Astrocyte of the spinal cord (primary cell): ENCODE results near the gene TBC1D10A.
A peak's percentile ranks its signal among the peaks of the same experiment; 100 is the strongest.

ENCODE experiments used
- DNase-seq: peaks from one replicate; pipeline ENCODE4 v3.0.0; 2011; ENCODE audit warnings: low read depth, low spot score
- H3K4me3 ChIP-seq: 2 replicates; pipeline ENCODE4 v1.5.1; 2011; ENCODE audit warnings: low read depth, mild to moderate bottlenecking, low read length, moderate library complexity
- in situ Hi-C: cut with HindIII; loops from 2 replicates; pipeline ENCODE4 v1.10.0; 2017; ENCODE audit warnings: low sequenced_read_pairs
- TF ChIP-seq, protein P1 (sequence below): IDR thresholded peaks from 2 replicates; pipeline ENCODE4 v1.5.1; 2012; ENCODE audit warnings: low read depth, mild to moderate bottlenecking, low read length, inconsistent platforms

TBC1D10A gene

GRCh38 chr22:30270832-30271231 lies 55.9 kb downstream of the TBC1D10A start:
- in situ Hi-C loops, result no loop called here
- TF ChIP-seq, protein P1, sequence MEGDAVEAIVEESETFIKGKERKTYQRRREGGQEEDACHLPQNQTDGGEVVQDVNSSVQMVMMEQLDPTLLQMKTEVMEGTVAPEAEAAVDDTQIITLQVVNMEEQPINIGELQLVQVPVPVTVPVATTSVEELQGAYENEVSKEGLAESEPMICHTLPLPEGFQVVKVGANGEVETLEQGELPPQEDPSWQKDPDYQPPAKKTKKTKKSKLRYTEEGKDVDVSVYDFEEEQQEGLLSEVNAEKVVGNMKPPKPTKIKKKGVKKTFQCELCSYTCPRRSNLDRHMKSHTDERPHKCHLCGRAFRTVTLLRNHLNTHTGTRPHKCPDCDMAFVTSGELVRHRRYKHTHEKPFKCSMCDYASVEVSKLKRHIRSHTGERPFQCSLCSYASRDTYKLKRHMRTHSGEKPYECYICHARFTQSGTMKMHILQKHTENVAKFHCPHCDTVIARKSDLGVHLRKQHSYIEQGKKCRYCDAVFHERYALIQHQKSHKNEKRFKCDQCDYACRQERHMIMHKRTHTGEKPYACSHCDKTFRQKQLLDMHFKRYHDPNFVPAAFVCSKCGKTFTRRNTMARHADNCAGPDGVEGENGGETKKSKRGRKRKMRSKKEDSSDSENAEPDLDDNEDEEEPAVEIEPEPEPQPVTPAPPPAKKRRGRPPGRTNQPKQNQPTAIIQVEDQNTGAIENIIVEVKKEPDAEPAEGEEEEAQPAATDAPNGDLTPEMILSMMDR, result no peak
- H3K4me3 ChIP-seq, result no peak overlapping the region
- DNase-seq, result peak; percentile 60

DNA sequence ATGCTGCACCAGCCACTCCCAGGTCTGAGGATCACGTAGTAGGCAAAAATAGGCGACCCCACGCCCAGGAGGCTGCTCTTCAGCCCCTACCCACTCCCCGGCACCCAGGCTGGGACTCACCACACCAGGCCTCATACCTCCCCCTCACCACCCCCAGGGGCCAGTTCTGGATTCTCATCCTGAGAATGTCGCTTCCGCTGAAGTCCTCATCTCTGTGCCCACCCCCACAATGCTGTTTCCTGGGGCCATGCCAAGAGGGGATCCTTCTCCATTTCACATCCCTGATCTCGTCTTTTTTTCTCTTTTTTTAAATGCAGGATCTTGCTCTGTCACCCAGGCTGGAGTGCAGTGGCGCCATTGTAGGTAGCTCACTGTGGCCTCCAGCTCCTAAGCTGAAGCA lies 58.4 kb downstream of the TBC1D10A start:
- TF ChIP-seq, protein P1, result no peak
- DNase-seq, result no peak
- no peak overlapping the region for H3K4me3 ChIP-seq
- in situ Hi-C loops, result no loop called here

DNA sequence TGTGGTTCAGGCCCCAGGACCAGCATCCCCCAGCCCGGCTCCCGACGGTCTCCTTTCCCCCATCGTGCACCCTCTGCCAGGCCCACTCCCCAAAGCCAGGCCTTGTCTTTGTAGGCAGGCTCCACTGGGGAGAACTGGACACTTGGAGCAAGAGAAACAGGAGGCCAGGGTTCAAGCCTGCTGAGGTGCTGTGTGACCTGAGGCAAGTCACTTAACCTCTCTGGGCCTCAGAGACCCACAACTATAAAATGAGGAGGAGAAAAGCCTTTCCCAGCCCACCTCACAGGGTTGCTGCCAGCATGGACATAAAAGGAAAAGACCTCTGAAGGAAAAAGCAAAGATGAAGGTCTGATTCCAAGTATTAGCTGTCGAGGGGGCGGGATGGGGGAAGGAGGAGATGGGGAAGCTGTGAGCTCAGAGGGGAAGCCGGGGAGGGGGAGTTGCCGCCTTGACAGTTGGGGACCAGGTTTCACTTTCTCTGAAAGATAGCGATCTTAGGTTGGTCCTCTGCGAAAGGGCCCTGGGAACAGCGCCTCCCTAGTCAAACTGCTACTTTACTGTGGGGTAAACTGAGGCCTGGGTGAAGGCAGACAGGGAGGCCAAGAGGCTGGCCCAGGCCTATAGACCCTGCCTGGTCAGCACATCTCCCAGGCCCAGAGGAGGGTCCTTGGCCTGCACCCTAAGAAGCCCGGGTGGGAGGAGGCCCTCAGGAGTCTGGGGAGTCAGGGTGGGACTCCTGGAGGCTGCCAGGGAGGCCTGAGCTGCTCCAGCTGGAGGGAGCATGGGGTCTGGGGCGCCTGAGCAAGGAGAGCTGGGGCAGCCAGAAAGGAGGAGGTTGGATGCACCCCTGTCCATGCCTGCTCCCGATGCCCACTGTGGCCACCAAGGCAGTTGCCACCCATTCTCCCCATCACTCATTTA lies 59.1 kb downstream of the TBC1D10A start:
- in situ Hi-C loops, result no loop called here
- no peak for DNase-seq
- no peak overlapping the region for H3K4me3 ChIP-seq
- TF ChIP-seq, protein P1, result no peak

- TF ChIP-seq, protein P1, result no peak
- DNase-seq, result no peak
- in situ Hi-C loops, result no loop called here
- no peak within 1 kb of the TSS for H3K4me3 ChIP-seq
Observed at GRCh38 chr22:30266445-30267381, 60.0 kb downstream of the TBC1D10A start, which contains the start of gene OSM. OSM (minus strand) TSS chr22:30266851; CDS start chr22:30266799, 52 bp downstream.

DNA sequence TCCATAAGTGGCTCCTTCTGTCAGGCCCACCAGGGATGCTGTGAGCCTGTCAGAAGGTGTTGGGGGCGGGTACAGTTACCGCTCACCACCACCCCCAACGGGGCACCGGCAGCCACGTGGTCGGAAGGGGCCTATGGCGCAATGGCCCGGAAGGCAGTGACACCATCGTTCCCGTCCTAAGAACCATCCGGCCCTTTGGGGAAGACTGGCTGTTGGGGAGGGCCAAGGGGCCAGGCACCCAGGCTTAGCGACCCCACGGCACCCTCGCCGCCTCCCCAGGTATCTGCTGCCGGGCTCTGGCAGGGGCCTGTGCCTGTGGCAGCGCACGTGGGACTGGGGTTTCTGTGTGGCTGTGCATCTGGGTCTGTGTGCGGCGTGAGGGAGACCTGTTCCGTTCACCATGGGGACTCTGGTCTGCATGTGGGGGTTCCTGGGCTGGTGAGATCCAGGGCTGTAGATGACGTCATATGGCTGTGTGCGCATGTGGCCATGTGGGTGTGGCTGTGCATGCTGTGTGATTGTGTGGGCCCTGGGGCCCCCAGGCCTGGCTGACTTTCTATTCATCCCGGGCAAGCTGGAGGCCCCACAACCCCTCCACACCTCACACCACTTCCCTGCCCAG lies 60.8 kb downstream of the TBC1D10A start:
- in situ Hi-C loops, result no loop called here
- H3K4me3 ChIP-seq, result no peak overlapping the region
- TF ChIP-seq, protein P1, result no peak
- no peak for DNase-seq

- no peak for DNase-seq
- H3K4me3 ChIP-seq, result no peak overlapping the region
- TF ChIP-seq, protein P1, result no peak
- in situ Hi-C loops, result no loop called here
Observed at GRCh38 chr22:30265131-30265720, 61.5 kb downstream of the TBC1D10A start.
